GM10847 (cell line): ENCODE data around the gene KIN.

ENCODE experiments used
- POLR2A ChIP-seq: IDR thresholded peaks from 2 replicates; pipeline ENCODE4 v1.6.1; 2011; ENCODE audit not compliant: insufficient read length; ENCODE audit errors: extremely low read depth

The KIN gene

DNA sequence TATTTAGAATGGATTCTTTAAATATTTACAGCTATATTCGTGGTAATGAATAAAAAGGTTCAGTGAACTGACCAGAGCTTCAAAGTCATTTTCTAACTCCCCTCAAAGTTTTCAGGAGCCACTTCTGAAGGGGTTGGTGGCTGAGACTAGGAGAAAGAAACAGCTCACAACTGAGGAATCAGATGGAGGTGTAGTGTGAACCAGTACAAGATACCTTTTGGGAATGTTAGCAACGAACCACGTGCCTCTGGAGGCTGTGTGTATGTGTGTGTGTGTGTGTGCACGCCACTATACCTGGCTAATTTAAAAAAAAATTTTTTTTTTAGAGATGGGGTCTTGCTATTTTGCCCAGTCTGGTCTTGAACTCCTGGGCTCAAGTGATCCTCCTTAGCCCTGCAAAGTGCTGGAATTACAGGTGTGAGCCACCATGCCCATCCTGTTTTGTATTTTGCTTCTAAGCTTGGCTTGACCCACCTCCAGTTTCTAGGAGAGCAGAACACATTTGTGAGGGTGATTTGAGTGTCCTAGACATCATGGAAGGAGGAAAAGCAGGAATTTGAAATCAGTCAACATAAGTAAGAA, 21.0 kb upstream of the KIN start:
- TF ChIP-seq POLR2A = no peak

DNA sequence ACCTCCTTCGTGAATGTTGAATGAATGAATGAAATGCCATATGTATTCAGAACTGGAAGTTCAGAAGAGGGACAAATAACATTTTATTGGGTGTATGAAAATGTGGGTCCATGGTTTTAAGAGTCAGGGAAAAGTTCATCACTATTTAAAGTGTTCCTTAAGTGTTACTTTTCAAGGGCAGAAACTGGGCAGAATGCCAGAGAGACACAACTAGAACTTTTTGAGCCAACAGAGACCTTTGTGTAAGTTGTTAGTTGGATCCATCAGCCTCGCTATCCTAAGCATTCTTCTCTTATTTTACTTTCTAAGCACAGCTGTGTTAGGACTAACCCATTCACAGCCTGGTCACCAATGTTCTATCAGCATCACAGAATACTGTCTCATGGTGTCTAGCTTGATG, 16.9 kb upstream of the KIN start:
- no peak for TF ChIP-seq POLR2A

DNA sequence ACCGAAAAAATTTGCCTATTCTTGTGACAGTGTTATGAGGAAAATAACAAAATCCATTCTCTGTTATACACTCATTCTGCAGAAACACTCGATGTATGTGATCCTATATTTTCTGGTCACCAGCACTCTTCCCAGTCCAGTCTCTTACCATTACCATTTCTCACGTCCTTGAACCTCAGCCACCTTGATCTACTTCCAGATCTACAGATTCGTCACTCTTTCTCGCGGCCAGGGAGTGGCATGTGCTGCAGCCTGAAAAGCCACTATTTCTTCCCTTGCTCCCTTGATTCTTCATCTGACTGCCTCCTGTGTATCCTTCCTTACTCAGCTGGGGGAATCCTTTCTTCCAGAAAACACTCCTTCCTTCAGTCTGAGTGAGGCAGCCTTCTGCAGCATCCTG, 16.4 kb upstream of the KIN start:
- TF ChIP-seq POLR2A = no peak

DNA sequence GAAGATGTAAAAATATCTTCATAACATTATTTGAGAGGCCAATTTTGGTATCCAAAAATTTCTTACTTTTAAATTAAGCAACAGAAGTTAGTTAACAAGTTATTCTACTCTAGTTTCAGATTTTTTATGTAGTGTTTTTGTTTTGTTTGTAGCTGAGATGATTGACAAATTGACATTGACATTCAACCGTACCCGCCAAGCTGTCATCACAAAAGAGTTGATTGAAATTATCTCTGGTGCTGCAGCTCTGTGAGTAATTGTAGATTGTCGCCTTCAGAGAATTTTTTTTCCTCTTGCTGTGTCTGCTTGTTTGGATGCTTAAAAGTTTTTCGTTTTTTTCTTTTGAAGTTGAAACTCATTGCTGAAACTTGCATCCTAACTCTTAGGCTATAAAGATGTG, 14.8 kb upstream of the KIN start:
- TF ChIP-seq POLR2A = no peak

DNA sequence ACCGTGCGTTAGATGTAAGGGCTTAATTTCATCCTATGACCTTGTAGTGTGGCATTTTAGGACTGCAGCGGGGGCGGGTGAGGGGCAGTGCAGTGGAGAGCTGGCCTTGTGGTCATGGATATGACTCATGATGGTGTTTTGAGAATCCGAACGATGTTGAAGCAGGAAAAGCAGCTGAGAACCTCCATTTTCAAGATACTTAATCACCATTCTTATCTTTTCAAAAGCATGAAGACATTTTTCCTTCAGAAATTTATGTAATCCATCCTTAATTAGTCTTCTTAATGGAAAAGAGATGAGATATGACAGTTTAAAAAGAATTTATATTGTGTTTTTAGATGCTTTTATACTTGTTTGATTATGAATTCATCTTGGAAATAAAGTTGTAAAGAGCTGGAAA, 9.8 kb upstream of the KIN start:
- TF ChIP-seq POLR2A = no peak

DNA sequence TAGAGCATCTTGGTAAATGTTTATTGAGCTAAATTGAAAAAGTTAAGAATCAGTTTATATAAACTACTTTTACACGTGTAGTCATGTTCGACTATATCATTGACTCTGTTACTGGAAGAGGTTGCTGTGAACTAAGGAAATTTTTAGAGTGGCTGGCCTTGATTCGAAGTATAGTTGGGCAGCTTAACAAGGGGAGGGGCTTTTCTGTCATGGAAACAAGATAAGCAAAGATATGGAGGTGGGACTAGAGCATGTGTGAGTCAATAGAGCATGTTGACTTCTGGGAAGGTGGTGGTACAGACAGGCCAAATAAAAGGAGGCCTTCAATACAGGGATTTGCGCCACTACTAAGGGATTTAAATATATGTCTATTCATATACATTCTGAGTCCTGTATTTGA, 7.8 kb upstream of the KIN start:
- no peak for TF ChIP-seq POLR2A

DNA sequence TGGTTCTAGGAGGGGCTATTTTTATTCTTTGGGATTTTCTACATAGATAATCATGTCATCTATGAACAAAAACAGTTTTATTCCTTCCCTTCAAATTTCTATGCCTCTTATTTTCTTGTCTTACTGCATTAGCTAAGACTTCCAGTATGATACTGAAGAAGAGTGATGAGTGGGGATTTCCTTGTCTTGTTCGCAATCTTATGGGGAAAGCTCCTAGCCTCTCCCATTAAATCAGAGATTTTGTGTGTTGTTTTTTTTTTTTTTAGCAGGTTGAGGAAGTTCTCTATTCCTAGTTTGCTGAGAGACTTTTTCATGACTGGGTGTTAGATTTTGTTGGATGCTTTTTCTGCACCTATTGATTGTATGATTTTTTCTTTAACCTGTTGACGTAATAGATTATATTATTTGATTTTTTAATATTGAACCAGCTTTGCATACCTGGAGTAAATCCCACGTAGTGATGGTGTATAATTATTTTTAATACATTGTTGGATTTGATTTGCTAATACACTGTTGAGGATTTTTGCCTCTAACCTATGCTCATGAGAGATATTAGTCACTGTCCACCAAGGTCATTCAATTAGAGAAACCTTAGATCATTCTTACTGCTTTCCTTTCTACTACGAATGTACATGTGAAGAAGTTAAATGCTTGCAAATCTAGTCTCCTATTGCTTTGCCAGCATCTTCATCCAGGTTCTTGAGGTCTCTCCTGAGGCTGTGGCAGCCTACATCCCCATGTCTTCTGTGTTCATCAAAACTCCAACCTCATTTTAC, 6.6 kb upstream of the KIN start:
- TF ChIP-seq POLR2A = no peak

DNA sequence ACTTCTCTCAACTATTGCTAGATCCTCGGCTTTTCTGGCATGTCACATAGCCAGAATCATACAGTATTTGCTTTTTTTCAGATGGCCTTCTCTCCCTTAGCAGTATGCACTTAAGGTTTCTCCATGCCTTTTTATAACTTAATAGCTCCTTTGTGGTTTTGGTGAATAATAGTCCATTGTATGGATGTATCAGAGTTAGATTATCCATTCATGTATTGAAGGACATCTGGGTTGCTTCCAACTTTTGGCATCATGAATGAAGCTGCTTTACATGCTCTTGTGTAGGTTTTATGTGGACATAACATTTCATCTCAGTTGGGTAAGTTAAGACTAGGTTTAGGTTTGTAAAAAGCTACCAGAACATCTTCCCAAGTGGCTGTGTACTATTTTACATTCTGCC, 4.7 kb upstream of the KIN start:
- TF ChIP-seq POLR2A = no peak

DNA sequence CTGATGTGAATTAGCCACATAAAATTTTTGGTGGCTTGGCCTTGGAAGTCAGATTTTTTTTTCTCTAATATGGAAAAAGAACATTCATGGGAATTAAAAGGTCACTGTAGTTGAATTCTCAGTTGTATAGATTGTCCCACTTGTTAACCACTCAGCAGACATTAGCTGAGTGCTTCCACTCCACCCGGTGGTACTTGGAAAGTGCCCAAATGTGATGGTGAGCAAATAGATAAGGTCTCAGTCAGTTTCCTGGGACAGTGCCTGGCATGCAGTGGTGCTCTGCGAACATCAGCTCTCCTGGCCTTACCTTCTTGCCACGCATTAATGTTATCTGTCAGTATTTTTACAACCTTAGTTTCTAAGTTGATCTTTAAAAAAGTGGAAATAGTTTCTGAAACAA, 1.6 kb upstream of the KIN start:
- TF ChIP-seq POLR2A = no peak

DNA sequence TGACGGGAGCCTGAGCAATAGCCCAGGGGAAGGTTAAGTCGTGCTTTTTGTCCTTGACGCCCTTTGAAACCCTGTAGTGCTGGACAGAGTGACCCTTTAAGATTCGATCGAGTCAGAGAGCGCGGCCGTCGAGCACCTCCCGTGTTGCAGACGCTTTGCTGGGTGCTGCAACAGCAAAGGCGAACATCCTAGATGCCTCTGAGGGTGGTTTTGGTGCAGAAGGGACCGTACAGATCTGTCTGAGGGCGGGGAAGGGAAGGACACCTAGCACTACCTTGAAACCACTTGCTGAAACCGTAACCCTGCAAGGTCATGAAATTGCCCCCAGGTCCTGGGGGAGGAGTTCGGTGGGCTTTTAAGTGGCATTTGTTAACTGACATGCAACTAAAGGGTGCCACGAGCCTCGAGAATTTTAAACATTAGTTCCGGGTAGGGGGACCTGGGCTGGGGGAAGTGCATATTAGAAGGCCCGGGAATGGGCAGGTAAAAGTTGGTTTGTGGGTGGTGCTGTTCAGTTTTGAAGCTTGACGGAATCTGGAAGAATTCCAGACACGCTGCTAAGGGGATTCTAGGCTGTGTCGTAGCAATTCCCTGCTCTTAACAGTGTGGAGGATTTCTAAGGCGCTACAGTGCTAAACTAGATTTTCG, 970 bp upstream of the KIN start:
- TF ChIP-seq POLR2A = no peak

DNA sequence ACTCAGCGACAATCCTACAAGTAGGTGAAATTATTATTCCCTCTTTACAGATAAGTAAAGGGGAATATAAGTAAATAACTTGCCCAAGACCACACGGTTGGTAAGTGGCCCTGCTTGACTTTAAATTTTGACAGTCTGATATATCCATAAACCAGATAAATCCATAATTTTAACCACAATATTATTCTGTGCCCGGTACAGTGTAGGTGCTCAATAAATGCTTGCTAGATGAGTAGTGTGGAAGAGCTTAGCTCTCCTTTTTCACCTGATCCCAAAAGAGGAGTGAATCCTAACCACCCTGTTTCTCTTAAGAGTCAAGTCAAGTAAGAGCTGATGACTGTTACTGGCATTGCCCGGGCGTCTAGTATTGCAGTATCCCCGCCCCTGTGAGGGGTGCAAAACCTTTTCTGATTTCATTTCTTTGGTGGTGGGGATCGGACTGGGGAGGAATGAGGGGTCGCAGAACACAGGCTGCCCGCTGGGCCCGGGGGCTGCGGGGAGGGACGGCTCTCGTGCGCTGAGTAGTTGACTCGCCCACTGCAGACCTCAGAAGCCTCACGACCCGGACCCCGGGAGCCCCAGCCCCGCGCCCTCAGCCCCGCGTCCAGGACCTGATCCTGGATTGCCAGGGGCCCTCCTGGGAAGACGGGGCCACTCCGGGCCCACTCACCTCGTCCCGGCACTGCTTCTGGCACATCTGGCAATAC, 490 bp downstream of the KIN start:
- no peak for TF ChIP-seq POLR2A

DNA sequence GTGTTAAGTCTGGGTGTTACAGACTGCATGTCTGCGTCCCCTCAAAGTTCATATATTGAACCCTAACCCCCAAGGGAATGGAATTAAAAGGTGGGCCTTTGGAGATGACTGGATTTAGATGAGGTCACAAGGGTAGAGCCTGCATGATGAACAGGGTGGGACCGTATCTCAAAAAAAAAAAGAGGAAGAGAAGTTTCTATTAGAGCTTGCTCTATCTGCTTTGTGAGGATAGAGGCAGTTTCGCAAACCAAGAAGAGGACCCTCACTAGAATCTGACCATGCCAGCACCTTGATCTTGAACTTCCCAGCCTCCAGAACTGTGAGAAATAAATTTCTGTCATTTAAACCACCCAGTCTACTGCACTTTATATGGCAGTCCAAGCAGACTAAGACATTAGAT, 1.4 kb downstream of the KIN start:
- no peak for TF ChIP-seq POLR2A

DNA sequence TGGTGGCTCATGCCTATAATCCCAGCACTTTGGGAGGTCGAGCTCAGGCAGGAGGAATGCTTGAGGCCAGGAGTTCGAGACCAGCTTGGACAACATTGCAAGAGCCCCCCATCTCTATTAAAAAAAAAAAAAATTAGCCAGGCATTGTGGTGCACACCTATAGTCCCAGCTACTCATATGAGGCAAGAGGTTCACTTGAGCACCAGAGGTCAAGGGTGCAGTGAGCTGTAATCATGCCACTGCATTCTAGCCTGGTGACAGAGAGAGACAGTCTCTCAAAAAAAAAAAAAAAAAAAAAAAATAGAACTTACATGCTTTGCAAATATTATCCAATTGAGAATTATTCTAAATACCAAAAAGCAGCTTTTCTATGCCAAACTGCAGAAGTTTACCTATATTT, 11.0 kb downstream of the KIN start:
- TF ChIP-seq POLR2A = no peak

DNA sequence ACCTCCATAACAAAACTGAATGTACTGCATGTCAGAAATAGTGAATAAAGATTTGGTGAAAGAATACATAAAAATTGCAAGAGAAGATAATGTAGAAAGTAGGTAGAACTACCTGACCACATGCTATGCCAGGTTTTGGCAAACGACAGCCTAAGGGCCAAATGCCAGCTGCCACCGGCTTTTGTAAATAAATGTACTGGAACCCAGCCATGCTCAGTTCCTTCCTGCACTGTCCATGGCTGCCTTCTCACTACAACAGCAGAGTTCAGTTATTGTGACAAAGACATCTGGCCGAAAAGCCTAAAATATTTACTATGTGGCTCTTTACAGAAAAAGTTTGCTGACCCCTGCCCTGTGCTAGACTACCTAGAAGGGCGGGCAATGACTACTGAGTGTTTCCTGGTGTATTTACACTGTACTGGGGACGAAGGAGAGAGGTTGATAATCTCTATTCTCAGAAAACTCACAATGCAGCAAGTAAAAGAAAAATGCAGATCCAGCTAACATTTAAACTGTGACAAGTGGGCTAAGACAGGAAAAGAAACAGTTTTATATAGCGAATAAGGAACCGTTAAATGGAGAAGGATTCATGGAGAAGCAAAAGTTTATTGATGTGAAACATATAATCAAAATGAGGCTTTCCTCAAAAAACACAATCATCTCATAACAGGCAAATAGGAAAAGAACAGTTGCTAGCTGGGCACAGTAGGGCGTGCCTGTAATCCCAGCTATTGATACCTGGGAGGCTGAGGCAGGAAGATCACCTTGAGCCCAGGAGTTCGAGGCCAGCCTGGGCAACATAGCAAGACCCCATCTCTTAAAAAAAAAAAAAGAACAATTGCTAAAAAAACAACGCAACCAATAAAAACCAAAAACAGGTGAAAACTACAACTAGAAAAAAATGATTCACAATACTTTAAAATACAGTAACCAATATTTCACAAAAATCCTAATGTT, 13.7 kb downstream of the KIN start:
- no peak for TF ChIP-seq POLR2A

DNA sequence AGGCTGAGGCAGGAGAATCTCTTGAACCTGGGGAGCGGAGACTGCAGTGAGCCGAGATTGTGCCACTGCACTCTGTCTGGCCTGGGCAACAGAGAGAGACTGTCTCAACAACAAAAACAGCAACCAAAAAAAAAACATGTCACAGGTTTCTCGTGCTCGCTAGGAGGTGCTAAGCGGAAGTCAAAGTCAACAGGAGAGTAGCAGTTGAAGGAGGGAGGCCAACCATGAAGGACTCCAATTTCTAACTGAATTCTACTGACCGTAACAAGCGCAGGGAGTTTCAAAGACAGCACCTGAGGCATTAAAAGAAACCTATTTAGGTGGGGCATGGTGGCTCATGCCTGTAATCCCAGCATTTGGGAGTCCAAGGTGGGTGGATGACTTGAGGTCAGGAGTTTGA, 19.4 kb downstream of the KIN start:
- TF ChIP-seq POLR2A = no peak

DNA sequence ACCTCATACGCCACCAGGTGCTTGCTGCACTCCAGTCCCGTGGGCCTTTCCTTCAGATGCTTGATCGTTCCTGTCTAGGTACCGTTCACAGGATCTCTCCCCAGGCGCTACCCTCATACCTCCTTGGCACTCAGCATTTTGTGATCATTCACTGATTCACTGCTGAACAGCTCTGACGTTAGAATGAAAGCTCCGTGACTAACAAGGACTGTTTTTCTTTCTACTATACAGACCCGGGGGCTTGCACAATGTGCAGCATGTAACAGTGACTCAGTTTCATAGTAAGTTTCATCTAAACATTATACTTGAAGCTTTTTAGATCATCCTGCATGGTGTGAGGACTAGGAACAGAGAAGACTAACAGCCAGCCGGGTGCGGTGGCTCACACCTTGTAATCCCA, 20.6 kb downstream of the KIN start:
- no peak for TF ChIP-seq POLR2A

DNA sequence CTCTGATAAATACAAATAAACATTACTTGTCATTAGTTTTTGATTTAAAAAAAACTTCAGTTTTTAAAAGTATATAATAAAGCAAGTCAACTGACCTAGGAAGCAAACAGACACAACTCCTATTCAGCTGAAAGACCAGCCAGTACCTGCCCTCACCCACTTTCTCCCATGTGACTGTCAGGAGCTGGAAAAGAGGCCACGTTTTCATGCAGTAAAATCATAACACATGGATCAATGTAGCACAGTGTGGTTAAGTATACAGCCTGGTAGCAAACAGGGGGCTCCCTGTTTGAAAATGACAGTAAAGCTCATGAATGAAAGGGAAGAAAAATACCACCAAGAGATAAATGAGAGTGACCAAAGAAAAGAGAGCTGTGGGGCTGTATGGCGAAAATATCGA, 21.6 kb downstream of the KIN start:
- no peak for TF ChIP-seq POLR2A
